HG03039 (cell line): Measurements from ENCODE around the gene DNAJA3.
"Not testable (repeated sequence)": the region's sequence is repeated elsewhere in the genome, so short reads cannot be mapped to it uniquely, and the experiment has no call there.

Experiments
- ATAC-seq: cut with Tn5 transposase; IDR thresholded peaks from one replicate; pipeline ENCODE4 v1.9.1; 2021; ENCODE audit warnings: mild to moderate bottlenecking, moderate library complexity; ENCODE audit not compliant: unreplicated experiment

DNAJA3 gene

GRCh38 chr16:4386951-4387565, 38.6 kb upstream of the DNAJA3 start:
- no peak for ATAC-seq

GRCh38 chr16:4387781-4388180, 37.9 kb upstream of the DNAJA3 start:
- ATAC-seq: no peak

GRCh38 chr16:4388271-4389021, 37.2 kb upstream of the DNAJA3 start:
- no peak for ATAC-seq

GRCh38 chr16:4389051-4389955, 36.4 kb upstream of the DNAJA3 start:
- ATAC-seq: no peak

- no peak for ATAC-seq
Measured at GRCh38 chr16:4390266-4391260, 35.1 kb upstream of the DNAJA3 start.

GRCh38 chr16:4391631-4392381, 33.9 kb upstream of the DNAJA3 start:
- ATAC-seq: no peak

- no peak for ATAC-seq
Measured at GRCh38 chr16:4392382-4393239, 33.1 kb upstream of the DNAJA3 start.

GRCh38 chr16:4393240-4393600, 32.4 kb upstream of the DNAJA3 start:
- no peak for ATAC-seq

GRCh38 chr16:4393850-4394249, 31.8 kb upstream of the DNAJA3 start:
- not testable (repeated sequence) for ATAC-seq

- ATAC-seq: no peak
Measured at GRCh38 chr16:4395055-4395726, 30.5 kb upstream of the DNAJA3 start.

GRCh38 chr16:4399001-4399730, 26.5 kb upstream of the DNAJA3 start:
- no peak for ATAC-seq

GRCh38 chr16:4401094-4401501, 24.6 kb upstream of the DNAJA3 start:
- no peak for ATAC-seq

- ATAC-seq: no peak
Measured at GRCh38 chr16:4401510-4401909, 24.2 kb upstream of the DNAJA3 start.

GRCh38 chr16:4402439-4403132, 23.1 kb upstream of the DNAJA3 start:
- no peak for ATAC-seq

GRCh38 chr16:4403133-4403949, 22.3 kb upstream of the DNAJA3 start:
- no peak for ATAC-seq
